T-helper 1 cell treated with Interleukin-12 subunit alpha and Interleukin-12 subunit beta and Interleukin-4 antibody, amounts not matched to agents 30 ng/mL and 1 ng/mL, for 36 hours (primary cell): ENCODE measurements around the gene PABPN1L. TPM values are rescaled to one million over a fixed set of nuclear protein-coding genes. Genes with fewer than 3 reads are reported as not detected.

Experiments used
- intact Hi-C: fragments of 100-400 bp; cut with micrococcal nuclease; formaldehyde crosslinking; loops from one replicate; pipeline ENCODE4 v1.15.1; 2024
- total RNA-seq: library from RNA; stranded (reverse); gene quantifications from 2 replicates; pipeline ENCODE4 v1.2.3, GENCODE V29; 2022

Gene PABPN1L
- total RNA-seq, 1 donor from 2014 or later, result not detected

GRCh38 chr16:88870608-88871348, 4.3 kb upstream of the PABPN1L start:
- intact Hi-C loops, result no loop called here

GRCh38 chr16:88869673-88869980, 3.2 kb upstream of the PABPN1L start:
- intact Hi-C loops, result no loop called here

- intact Hi-C loops, result no loop called here
Measured at GRCh38 chr16:88868974-88869672, 2.7 kb upstream of the PABPN1L start.

GRCh38 chr16:88867581-88868246, 1.3 kb upstream of the PABPN1L start:
- intact Hi-C loops, result no loop called here

- intact Hi-C loops, result no loop called here
Measured at GRCh38 chr16:88865742-88866141, 718 bp downstream of the PABPN1L start.

- intact Hi-C loops, result no loop called here
Measured at GRCh38 chr16:88865310-88865709, 1.1 kb downstream of the PABPN1L start.

- intact Hi-C loops, result no loop called here
Measured at GRCh38 chr16:88864521-88864920, 1.9 kb downstream of the PABPN1L start.

- intact Hi-C loops, result no loop called here
Measured at GRCh38 chr16:88864099-88864498, 2.4 kb downstream of the PABPN1L start.

GRCh38 chr16:88863426-88863825, 3.0 kb downstream of the PABPN1L start:
- intact Hi-C loops, result no loop called here

GRCh38 chr16:88862968-88863367, 3.5 kb downstream of the PABPN1L start:
- intact Hi-C loops, result no loop called here

- intact Hi-C loops, result no loop called here
Measured at GRCh38 chr16:88861359-88861758, 5.1 kb downstream of the PABPN1L start.

GRCh38 chr16:88859381-88860091, 6.9 kb downstream of the PABPN1L start:
- intact Hi-C loops, result loop anchor here (5.0 kb wide), 1 partner anchor 407 kb away; the partner anchor contains the start of gene ZFPM1

- intact Hi-C loops, result loop anchor here (1.0 to 5.0 kb wide), 16 partner anchors 42 to 651 kb away; partner anchors contain the start of genes CDH15, CDT1, MVD and SPG7
Measured at GRCh38 chr16:88857728-88858339, 8.6 kb downstream of the PABPN1L start.

GRCh38 chr16:88856828-88857727, 9.4 kb downstream of the PABPN1L start, which contains the start of the genes GALNS and TRAPPC2L:
Gene GALNS, minus strand, starts transcription at chr16:88856947. Its CDS starts 70 bp downstream, at chr16:88856877.
Gene TRAPPC2L, plus strand, starts transcription at chr16:88857127. Its CDS starts 24 bp downstream, at chr16:88857151.
- intact Hi-C loops, result loop anchor here (1.0 to 5.0 kb wide), 16 partner anchors 41 to 652 kb away; partner anchors contain the start of genes CDH15, CDT1, MVD and SPG7

- intact Hi-C loops, result loop anchor here (2.0 to 5.0 kb wide), 5 partner anchors 111 to 653 kb away; partner anchors contain the start of genes SPG7 and ZFPM1
Measured at GRCh38 chr16:88856122-88856827, 10.2 kb downstream of the PABPN1L start.

- intact Hi-C loops, result loop anchor here (2.0 to 5.0 kb wide), 5 partner anchors 111 to 653 kb away; partner anchors contain the start of genes SPG7 and ZFPM1
Measured at GRCh38 chr16:88855736-88856121, 10.7 kb downstream of the PABPN1L start.

GRCh38 chr16:88855176-88855575, 11.3 kb downstream of the PABPN1L start:
- intact Hi-C loops, result loop anchor here (5.0 kb wide), 1 partner anchor 403 kb away; the partner anchor contains the start of gene ZFPM1

GRCh38 chr16:88854306-88855111, 12.0 kb downstream of the PABPN1L start:
- intact Hi-C loops, result loop anchor here (5.0 kb wide), 1 partner anchor 402 kb away; the partner anchor contains the start of gene ZFPM1
